Spleen (tissue), 11 donors: Measurements from ENCODE around the gene TGFA. TPM values are rescaled to one million over a fixed set of nuclear protein-coding genes. Genes with fewer than 3 reads are reported as not detected.

ENCODE experiments used
- DNase-seq: peaks from one replicate; pipeline ENCODE4 v3.0.0-alpha.2; 2020
- H3K27ac ChIP-seq, 8 donors: fragments of 200-600 bp; sonication (generic) in 7 of 8; 1 replicate in 4 of 8; 2 replicates in 4 of 8; pipeline versions ENCODE4 v1.5.0 to v1.8.0; 2016 to 2021; ENCODE audit warnings: inconsistent platforms in 4 of 8, mild to moderate bottlenecking in 4 of 8, moderate library complexity in 1 of 8
- H3K27me3 ChIP-seq, 7 donors: fragments of 200-600 bp; sonication (generic) in 6 of 7; replicated peaks in 1 of 7; 1 replicate in 4 of 7; 2 replicates in 3 of 7; pipeline versions ENCODE4 v1.5.0 to v1.8.0; 2016 to 2021; ENCODE audit warnings: inconsistent platforms in 3 of 7, mild to moderate bottlenecking in 1 of 7
- H3K36me3 ChIP-seq, 6 donors: fragments of 200-600 bp; sonication (generic) in 5 of 6; 1 replicate in 4 of 6; 2 replicates in 2 of 6; pipeline versions ENCODE4 v1.5.0 to v1.8.0; 2016 to 2021; ENCODE audit warnings: inconsistent platforms in 2 of 6
- H3K4me1 ChIP-seq, 6 donors: fragments of 200-600 bp; sonication (generic) in 5 of 6; 1 replicate in 3 of 6; 2 replicates in 3 of 6; pipeline versions ENCODE4 v1.5.0 to v1.8.0; 2016 to 2021; ENCODE audit warnings: inconsistent platforms in 3 of 6
- H3K4me3 ChIP-seq, 8 donors: fragments of 200-600 bp; sonication (generic) in 7 of 8; 1 replicate in 4 of 8; 2 replicates in 4 of 8; pipeline versions ENCODE4 v1.5.0 to v1.8.0; 2016 to 2021; ENCODE audit warnings: inconsistent platforms in 4 of 8, mild to moderate bottlenecking in 4 of 8, moderate library complexity in 2 of 8
- H3K9me3 ChIP-seq, 8 donors: fragments of 200-600 bp; sonication (generic) in 7 of 8; 1 replicate in 4 of 8; 2 replicates in 4 of 8; pipeline versions ENCODE4 v1.5.0 to v1.8.0; 2016 to 2021; ENCODE audit warnings: inconsistent platforms in 4 of 8
- POLR2A ChIP-seq, 3 donors: fragments of 450-650 bp; IDR thresholded peaks; one replicate each; pipeline ENCODE4 v1.5.1; 2017; ENCODE audit warnings: antibody characterized with exemption in 3 of 3, mild to moderate bottlenecking in 1 of 3
- POLR2AphosphoS5 ChIP-seq, 3 donors: sonication (generic); formaldehyde crosslinking; IDR thresholded peaks; one replicate each; pipeline ENCODE4 v1.5.1; 2017; ENCODE audit warnings: antibody characterized with exemption in 3 of 3
- WGBS, 5 donors: extraction: QIAGEN DNeasy Blood & Tissue Kit in 3 of 5; methylation state at CpG; one replicate each; pipeline versions ENCODE4 v1.1.5 to v1.1.7; 2013 to 2018; 5-methylcytosine and 5-hydroxymethylcytosine counted together
- intact Hi-C: fragments of 100-400 bp; cut with DNase I; formaldehyde crosslinking; loops from one replicate; pipeline ENCODE4 v1.15.0; 2023; ENCODE audit warnings: low total_unique reads
- polyA plus RNA-seq, 3 donors: library from polyadenylated mRNA; stranded (reverse); fragments of 200-250 nt; gene quantifications; one replicate each; pipeline ENCODE4 v1.2.1, GENCODE V29; 2013
- total RNA-seq, 7 donors: library from RNA; depleted of rRNA in 3 of 7; stranded (reverse); fragments of >200 nt in 3 of 7; fragmentation: NEBNext Ultra II Directional in 4 of 7; extraction: Animal tissue kit (Norgen Biotek cat#: 25700) in 4 of 7; gene quantifications; one replicate each; pipeline versions ENCODE4 v1.1.0 to v1.2.1, GENCODE V29; 2016 to 2021
- TF ChIP-seq, protein P1 (sequence below), 11 experiments: fragments of 200-600 bp in 7 of 11; fragments of 450-650 bp in 4 of 11; sonication (generic) in 4 of 11; IDR thresholded peaks in 8 of 11; conservative IDR thresholded peaks in 3 of 11; 1 replicate in 7 of 11; 2 replicates in 4 of 11; pipeline versions ENCODE4 v1.4.0 to v1.8.0; 2016 to 2021; ENCODE audit warnings: antibody characterized with exemption in 11 of 11, inconsistent platforms in 4 of 11, mild to moderate bottlenecking in 1 of 11
- donor health status: healthy with polysubstance abuse.
- donor health status: DM: no; HTN: no; CAD: no; lungs with moderate emphysema.
- donor health status: DM: no; HTN: no; CAD: no.
- donor health status: Bipolar disorder and iron deficiency.
- donor health status: healthy.
- donor health status: DM: no; HTN: no; CAD: no.
- donor health status: DM: yes; HTN: yes; CAD: no.

Gene TGFA
- total and polyA plus RNA-seq, 10 donors = 1.3 to 27.5 (median 13.2) TPM

- H3K36me3 ChIP-seq = peaks cover 0 to 43% (median 0%) of the 10 kb centered on the region in 6 donors
- no peaks in the 10 kb centered on the region for H3K9me3 ChIP-seq
- H3K4me1 ChIP-seq = no peaks in the 10 kb centered on the region
- no peak overlapping the region for H3K27ac ChIP-seq
- WGBS, 5 donors = 63 to 80% (median 73%) methylated on average over 7 of the region's 7 CpGs
- TF ChIP-seq POLR2AphosphoS5 (IDR thresholded peaks at IDR 0.05) = no peak
- no peak for TF ChIP-seq POLR2A (IDR thresholded peaks at IDR 0.05)
- TF ChIP-seq, protein P1, sequence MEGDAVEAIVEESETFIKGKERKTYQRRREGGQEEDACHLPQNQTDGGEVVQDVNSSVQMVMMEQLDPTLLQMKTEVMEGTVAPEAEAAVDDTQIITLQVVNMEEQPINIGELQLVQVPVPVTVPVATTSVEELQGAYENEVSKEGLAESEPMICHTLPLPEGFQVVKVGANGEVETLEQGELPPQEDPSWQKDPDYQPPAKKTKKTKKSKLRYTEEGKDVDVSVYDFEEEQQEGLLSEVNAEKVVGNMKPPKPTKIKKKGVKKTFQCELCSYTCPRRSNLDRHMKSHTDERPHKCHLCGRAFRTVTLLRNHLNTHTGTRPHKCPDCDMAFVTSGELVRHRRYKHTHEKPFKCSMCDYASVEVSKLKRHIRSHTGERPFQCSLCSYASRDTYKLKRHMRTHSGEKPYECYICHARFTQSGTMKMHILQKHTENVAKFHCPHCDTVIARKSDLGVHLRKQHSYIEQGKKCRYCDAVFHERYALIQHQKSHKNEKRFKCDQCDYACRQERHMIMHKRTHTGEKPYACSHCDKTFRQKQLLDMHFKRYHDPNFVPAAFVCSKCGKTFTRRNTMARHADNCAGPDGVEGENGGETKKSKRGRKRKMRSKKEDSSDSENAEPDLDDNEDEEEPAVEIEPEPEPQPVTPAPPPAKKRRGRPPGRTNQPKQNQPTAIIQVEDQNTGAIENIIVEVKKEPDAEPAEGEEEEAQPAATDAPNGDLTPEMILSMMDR (IDR thresholded peaks at IDR 0.05 in 8 of 11, conservative IDR thresholded peaks at IDR 0.05 in 3 of 11) = no peak
- intact Hi-C loops = no loop called here
- H3K4me3 ChIP-seq = no peak overlapping the region
- no peaks in the 10 kb centered on the region for H3K27me3 ChIP-seq
- DNase-seq = no peak
Measured at GRCh38 chr2:70450641-70451250, 102.9 kb downstream of the TGFA start.

- Histone ChIP-seq H3K9me3 (no peaks in the 10 kb centered on the region), H3K4me1 (no peaks in the 10 kb centered on the region), H3K36me3 (peaks cover 0 to 26% (median 0%) of the 10 kb centered on the region in 6 donors), H3K27ac (no peak overlapping the region), H3K4me3 (no peak overlapping the region), H3K27me3 (no peaks in the 10 kb centered on the region)
- no peak for DNase-seq
- TF ChIP-seq POLR2A (IDR thresholded peaks at IDR 0.05) = no peak
- TF ChIP-seq, protein P1 (IDR thresholded peaks at IDR 0.05 in 8 of 11, conservative IDR thresholded peaks at IDR 0.05 in 3 of 11) = no peak
- 61 to 81% (median 73%) methylated on average over 4 of the region's 4 CpGs for WGBS, 5 donors
- intact Hi-C loops = no loop called here
Measured at GRCh38 chr2:70448041-70448440, 105.6 kb downstream of the TGFA start.

GRCh38 chr2:70443726-70444125, 109.9 kb downstream of the TGFA start:
- Histone ChIP-seq H3K9me3 (peaks cover 0 to 3% (median 0%) of the 10 kb centered on the region in 8 donors), H3K4me1 (peaks cover 0 to 6% (median 0%) of the 10 kb centered on the region in 6 donors), H3K4me3 (no peak overlapping the region), H3K27ac (no peak overlapping the region), H3K36me3 (no peaks in the 10 kb centered on the region), H3K27me3 (peaks cover 0 to 9% (median 0%) of the 10 kb centered on the region in 7 donors)
- WGBS, 5 donors = 56 to 100% (median 84%) methylated on average over 1 of the region's 1 CpG
- intact Hi-C loops = no loop called here
- DNase-seq = no peak
- TF ChIP-seq, protein P1 (IDR thresholded peaks at IDR 0.05 in 8 of 11, conservative IDR thresholded peaks at IDR 0.05 in 3 of 11) = no peak
- TF ChIP-seq POLR2A (IDR thresholded peaks at IDR 0.05) = no peak
- no peak for TF ChIP-seq POLR2AphosphoS5 (IDR thresholded peaks at IDR 0.05)

DNA sequence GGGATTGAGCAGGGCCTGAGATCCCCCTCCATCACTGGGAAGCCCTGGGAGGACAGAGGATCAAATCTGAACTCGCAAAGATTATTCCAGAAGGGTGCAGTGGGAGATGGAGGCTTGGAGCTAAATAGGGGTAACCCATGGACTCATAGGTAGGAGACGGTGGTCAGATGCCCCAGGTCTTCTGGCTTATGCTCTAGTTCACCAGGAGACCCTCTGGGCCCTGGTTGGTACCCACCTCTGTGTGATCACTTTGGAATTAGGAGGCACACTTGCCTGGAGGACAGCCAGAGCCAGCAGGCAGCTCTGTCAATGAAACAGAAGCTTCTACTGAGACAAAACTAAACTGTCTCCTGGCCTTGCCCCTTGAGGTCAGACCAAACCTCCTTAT, 110.6 kb downstream of the TGFA start:
- Histone ChIP-seq H3K4me1 (peaks cover 0 to 6% (median 0%) of the 10 kb centered on the region in 6 donors), H3K4me3 (no peak overlapping the region), H3K27me3 (peaks cover 0 to 9% (median 0%) of the 10 kb centered on the region in 7 donors), H3K9me3 (peaks cover 0 to 3% (median 0%) of the 10 kb centered on the region in 8 donors), H3K36me3 (no peaks in the 10 kb centered on the region), H3K27ac (no peak overlapping the region)
- TF ChIP-seq POLR2AphosphoS5 (IDR thresholded peaks at IDR 0.05) (no peak), POLR2A (IDR thresholded peaks at IDR 0.05) (no peak)
- TF ChIP-seq, protein P1 (IDR thresholded peaks at IDR 0.05 in 8 of 11, conservative IDR thresholded peaks at IDR 0.05 in 3 of 11) = no peak
- intact Hi-C loops = no loop called here
- no peak for DNase-seq
- WGBS, 5 donors = 68 to 97% (median 86%) methylated on average over 2 of the region's 2 CpGs
